Measurements from ENCODE around the gene TSPYL2.

Gene TSPYL2

GRCh38 chrX:53078943-53079342, 3.2 kb upstream of the TSPYL2 start:
- DNase-seq (ENCODE audit: insufficient read length, low spot score) (no peak), FAIRE-seq (no peak)

- FAIRE-seq (no peak), DNase-seq (ENCODE audit: insufficient read length, low spot score) (no peak)
Measured at GRCh38 chrX:53080628-53081580, 1.3 kb upstream of the TSPYL2 start.

GRCh38 chrX:53082773-53083616, 828 bp downstream of the TSPYL2 start:
- DNase-seq (ENCODE audit: insufficient read length, low spot score) (no peak), FAIRE-seq (no peak)

- FAIRE-seq = no peak
- DNase-seq (ENCODE audit: insufficient read length, low spot score) = no peak
Measured at GRCh38 chrX:53084043-53084570, 1.9 kb downstream of the TSPYL2 start.

GRCh38 chrX:53084863-53085262, 2.7 kb downstream of the TSPYL2 start:
- no peak for FAIRE-seq
- DNase-seq (ENCODE audit: insufficient read length, low spot score) = no peak

- no peak for FAIRE-seq
- DNase-seq (ENCODE audit: insufficient read length, low spot score) = no peak
Measured at GRCh38 chrX:53085661-53086229, 3.6 kb downstream of the TSPYL2 start.

- no peak for DNase-seq (ENCODE audit: insufficient read length, low spot score)
- no peak for FAIRE-seq
Measured at GRCh38 chrX:53086464-53086863, 4.3 kb downstream of the TSPYL2 start.

- no peak for FAIRE-seq
- DNase-seq (ENCODE audit: insufficient read length, low spot score) = no peak
Measured at GRCh38 chrX:53087388-53087831, 5.2 kb downstream of the TSPYL2 start.

- FAIRE-seq (peak; percentile 4), DNase-seq (ENCODE audit: insufficient read length, low spot score) (peak; percentile 46)
Measured at GRCh38 chrX:53088136-53088974, 6.2 kb downstream of the TSPYL2 start.

GRCh38 chrX:53089224-53089842, 7.2 kb downstream of the TSPYL2 start:
- DNase-seq (ENCODE audit: insufficient read length, low spot score) (no peak), FAIRE-seq (no peak)

GRCh38 chrX:53089925-53090324, 7.8 kb downstream of the TSPYL2 start:
- DNase-seq (ENCODE audit: insufficient read length, low spot score) = no peak
- no peak for FAIRE-seq

- FAIRE-seq = no peak
- no peak for DNase-seq (ENCODE audit: insufficient read length, low spot score)
Measured at GRCh38 chrX:53091354-53091753, 9.2 kb downstream of the TSPYL2 start.

- DNase-seq (ENCODE audit: insufficient read length, low spot score) (peak; percentile 36), FAIRE-seq (no peak)
Measured at GRCh38 chrX:53093177-53093655, 11.0 kb downstream of the TSPYL2 start.

GRCh38 chrX:53093748-53094581, 11.8 kb downstream of the TSPYL2 start, which contains the start of gene KANTR:
KANTR (plus strand) TSS chrX:53094142; CDS start chrX:53124273, 30,131 bp downstream.
- peak; percentile 81 for DNase-seq (ENCODE audit: insufficient read length, low spot score)
- FAIRE-seq = no peak

- no peak for FAIRE-seq
Measured at GRCh38 chrX:53094582-53094905, 12.4 kb downstream of the TSPYL2 start.

GRCh38 chrX:53095796-53096195, 13.6 kb downstream of the TSPYL2 start:
- DNase-seq (ENCODE audit: insufficient read length, low spot score) = no peak
- no peak for FAIRE-seq

More at GRCh38 chrX:53094582-53094905, 12.4 kb downstream of the TSPYL2 start:
- no peak for DNase-seq (ENCODE audit: insufficient read length, low spot score)

- no peak for DNase-seq (ENCODE audit: insufficient read length, low spot score)
- no peak for FAIRE-seq
Measured at GRCh38 chrX:53114864-53115549, 32.8 kb downstream of the TSPYL2 start.

GRCh38 chrX:53115550-53115874, 33.3 kb downstream of the TSPYL2 start:
- no peak for DNase-seq (ENCODE audit: insufficient read length, low spot score)
- FAIRE-seq = no peak

All from HTR-8/SVneo (cell line).